HG02642 (cell line): ENCODE data around the gene FXN.
A peak's percentile ranks its signal among the peaks of the same experiment; 100 is the strongest.
"Not testable (repeated sequence)": the region's sequence is repeated elsewhere in the genome, so short reads cannot be mapped to it uniquely, and the experiment has no call there.

ENCODE experiments used
- ATAC-seq: cut with Tn5 transposase; IDR thresholded peaks from one replicate; pipeline ENCODE4 v1.9.1; 2021; ENCODE audit warnings: mild to moderate bottlenecking; ENCODE audit not compliant: unreplicated experiment, poor library complexity

FXN gene

DNA sequence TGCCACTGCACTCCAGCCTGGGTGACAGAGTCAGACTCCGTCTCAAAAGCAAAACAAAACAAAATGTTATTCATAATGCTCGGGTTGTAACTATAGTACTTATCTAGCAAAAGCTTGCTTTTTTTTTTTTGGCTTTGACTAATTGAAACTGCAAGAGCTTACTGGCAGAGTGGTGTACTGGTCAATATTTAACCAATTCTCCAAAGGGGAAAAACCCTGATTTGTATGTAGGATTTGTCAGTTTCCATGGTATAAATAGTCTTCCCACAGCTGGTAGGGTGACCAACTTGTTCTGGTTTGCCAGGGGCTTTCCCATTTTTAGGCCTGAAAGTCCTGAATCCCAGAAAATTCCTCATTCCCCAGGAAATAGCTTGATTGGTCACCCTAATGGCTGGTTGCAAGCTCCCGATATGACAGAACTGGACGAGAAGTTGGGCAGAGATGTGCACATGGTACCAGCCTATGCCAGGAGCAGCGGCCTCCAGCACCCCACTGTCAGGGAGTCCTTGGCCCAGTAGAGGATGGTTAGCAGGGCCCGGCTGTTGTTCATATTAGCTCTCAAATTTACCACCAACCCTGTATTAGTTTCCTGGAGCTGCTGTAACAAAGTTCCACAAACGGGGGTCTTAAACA lies 58.0 kb downstream of the FXN start:
- peak; percentile 62 for ATAC-seq

DNA sequence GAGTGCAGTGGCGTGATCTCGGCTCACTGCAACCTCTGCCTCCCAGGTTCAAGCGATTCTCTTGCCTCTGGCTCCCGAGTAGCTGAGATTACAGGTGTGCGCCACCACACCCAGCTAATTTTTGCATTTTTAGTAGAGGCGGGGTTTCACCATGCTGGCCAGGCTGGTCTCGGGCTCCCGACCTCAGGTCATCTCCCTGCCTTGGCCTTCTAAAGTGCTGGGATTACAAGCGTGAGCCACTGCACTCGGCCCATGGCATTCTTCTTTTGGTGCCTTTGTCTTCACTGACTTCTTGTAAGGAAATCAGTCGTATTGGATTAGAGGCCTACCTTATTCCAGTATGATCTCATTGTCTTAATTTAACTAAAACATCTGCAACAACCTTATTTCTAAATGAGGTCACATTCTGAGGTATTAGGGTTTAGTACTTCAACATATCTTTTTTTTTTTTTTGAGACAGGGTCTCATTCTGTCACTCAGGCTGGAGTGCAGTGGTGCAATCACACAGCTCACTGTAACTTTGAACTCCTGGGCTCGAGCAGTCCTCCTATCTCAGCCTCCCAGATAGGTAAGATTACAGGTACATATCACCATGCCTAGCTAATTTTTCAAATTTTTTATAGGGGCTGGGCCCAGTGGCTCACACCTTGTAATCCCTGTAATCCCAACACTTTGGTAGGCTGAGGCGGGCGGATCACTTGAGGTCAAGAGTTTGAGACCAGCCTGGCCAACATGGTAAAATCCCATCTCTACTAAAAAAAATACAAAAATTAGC lies 59.0 kb downstream of the FXN start:
- ATAC-seq = not testable (repeated sequence)

DNA sequence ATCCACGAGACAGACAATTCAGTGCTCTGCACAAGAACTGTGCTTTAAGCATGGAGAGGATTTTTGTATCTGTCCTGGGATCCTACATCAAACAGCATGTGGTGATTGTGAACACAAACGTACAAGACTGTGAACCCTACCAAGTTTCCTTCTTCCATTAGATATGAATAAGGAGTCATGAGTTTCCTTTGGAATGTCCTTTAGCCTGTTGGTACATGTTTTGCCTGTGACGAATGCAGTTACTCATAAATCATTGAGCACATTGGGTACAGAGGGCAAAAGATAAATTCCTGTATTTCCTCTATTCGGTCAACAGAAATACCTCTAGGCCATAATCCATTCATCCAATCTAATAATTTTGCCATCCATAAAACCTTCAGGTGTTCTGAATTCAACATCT lies 61.5 kb downstream of the FXN start:
- no peak for ATAC-seq

DNA sequence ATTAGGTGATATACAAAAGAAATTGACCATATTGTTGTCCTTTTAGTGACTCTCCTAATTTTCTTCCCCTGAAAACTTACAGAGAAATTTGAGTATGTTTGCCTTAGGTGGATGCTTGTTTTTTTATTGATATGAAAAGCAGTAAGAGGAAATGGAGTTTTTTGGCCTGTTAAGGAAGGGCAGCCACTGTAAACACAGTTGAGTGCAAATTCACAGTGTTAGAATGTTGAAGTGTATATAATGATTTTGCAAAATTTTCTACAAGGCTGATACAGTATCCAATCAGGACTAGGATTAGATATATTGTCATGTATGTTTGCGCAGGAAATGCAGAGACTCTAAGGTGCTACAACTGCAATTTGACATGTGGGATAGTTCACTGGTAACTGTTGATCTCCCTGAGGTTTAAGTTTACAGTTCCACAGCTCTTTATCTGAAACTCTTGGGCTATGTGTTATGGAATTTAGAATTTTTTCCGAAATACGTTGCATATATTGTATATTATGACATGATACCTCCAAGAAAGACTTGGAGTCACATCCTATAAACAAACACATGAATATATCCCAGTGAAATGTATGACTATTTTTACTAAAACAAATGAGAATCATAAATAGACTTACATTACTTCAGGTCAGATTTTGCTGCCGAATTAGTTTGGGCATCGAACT lies 62.5 kb downstream of the FXN start:
- ATAC-seq = no peak

DNA sequence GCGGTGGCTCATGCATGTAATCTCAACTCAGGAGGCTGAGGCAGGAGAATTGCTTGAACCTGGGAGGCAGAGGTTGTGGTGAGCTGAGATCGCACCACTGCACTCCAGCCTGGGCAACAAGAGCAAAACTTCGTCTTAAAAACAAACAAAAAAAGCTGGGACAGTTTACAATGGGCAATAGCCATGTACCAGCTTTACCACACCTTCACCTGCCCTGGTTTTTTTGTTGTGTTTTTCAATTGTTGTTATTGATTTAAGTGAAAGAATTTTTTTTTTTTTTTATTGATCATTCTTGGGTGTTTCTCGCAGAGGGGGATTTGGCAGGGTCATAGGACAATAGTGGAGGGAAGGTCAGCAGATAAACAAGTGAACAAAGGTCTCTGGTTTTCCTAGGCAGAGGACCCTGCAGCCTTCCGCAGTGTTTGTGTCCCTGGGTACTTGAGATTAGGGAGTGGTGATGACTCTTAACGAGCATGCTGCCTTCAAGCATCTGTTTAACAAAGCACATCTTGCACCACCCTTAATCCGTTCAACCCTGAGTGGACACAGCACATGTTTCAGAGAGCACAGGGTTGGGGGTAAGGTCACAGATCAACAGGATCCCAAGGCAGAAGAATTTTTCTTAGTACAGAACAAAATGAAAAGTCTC lies 67.9 kb downstream of the FXN start:
- not testable (repeated sequence) for ATAC-seq

DNA sequence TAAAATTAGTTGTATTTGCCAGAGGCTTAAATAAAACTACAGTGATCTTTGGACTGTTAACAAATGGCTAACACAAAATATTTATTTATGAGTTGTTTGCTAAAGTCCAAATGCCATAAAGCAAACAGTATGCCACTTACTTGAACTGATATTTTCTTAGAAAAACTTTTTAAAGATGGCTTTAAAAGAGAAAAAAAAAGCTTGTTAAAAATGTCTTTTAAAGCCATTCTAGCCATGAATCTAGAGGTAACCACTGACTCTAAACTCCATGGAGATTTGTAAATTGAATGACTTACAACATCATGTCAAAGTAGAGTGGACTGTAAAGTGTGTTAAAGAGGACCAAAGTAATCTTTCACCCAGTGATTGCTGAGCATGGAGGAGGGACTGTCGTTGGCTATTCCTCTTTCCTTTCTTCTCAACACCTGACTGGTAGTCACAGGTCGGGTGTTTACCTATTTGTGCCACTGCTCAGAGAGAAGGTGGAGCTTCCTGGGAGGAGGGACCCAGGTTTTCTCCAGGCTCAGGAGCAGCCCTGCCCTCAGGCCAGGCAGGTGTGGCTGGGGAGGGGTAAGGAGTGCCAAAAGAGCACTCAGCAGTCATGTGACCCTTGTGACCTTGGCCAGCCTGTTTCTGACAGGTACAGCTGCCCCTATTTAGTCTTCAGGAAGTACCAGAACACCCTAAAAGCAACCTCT lies 69.4 kb downstream of the FXN start:
- ATAC-seq = no peak

DNA sequence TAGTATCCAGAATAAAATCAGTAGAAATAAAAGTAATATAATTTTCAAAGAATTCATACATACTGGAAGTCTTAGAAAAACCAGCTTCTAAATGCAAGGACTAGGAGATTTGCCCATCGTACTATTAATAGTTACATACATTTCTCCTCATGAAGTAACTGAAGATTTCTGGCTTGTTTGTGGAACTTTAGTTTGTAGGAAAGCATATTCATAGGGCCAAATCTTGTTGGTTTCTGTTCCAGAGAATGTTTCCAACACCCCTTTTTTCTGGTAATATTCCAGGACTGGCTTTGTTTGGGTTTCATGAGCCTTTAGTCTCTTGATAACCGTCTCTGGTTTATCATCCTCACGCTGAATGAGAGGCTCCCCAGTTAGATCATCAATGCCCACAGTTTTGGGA lies 72.2 kb downstream of the FXN start:
- no peak for ATAC-seq

DNA sequence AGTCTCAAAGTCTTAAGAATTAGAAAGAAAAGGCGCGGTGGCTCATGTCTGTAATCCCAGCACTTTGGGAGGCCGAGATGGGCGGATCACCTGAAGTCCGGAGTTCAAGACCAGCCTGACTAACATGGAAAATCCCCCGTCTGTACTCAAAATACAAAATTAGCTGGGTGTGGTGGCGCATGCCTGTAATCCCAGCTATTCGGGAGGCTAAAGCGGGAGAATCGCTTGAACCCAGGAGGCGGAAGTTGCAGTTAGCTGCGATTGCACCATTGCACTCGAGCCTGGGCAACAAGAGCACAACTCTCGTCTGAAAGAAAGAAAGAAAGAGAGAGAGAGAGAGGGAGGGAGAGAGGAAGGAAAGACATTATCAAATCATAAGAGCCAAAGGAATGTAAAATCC lies 73.2 kb downstream of the FXN start:
- ATAC-seq = not testable (repeated sequence)

DNA sequence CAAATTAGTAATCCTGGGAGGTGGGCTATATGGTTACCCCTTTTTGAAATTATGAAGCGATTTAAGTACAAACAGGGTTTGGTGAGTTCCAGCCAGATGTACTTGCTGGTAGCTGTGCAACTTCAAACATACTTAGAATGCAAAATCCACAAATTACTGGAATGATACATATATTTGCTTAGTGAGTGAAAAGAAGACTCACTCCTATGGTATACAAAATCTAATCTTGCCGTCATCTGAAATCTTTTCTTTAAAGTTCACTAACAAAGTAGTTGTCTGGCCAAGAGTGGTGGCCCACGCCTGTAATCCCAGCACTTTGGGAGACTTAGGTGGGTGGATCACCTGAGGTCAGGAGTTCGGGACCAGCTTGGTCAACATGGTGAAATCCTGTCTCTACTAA lies 73.6 kb downstream of the FXN start:
- ATAC-seq = no peak

DNA sequence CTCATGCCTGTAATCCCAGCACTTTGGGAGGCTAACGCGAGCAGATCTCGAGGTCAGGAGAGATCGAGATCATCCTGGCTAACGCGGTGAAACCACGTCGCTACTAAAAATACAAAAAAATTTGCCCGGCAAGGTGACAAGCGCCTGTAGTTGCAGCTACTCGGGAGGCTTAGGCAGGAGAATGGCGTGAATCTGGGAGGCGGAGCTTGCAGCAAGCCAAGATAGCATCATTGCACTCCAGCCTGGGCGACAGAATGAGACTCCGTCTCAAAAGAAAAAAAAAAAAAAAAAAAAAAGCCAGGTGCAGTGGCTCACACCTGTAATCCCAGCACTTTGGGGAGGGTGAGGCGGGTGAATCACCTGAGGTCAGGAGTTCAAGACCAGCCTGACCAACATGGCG lies 77.1 kb downstream of the FXN start:
- not testable (repeated sequence) for ATAC-seq

DNA sequence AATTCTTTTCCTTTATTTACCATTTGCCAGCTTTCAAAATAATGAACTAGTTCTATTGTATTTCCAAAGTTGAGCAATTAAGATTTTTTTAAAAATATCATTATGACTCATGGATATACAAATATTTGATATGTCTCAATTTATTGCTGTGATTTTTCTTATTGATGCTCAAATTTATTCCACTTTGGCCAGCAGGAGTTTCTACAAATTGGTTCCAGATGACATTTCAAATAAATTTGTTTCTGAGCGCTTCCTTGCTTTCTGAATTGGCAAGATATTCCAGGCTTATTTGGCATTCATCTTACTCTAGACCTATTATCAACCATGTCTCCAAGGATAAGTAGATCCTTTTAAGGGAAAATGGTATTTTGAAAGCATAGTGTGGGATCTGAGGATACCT lies 80.1 kb downstream of the FXN start:
- no peak for ATAC-seq

DNA sequence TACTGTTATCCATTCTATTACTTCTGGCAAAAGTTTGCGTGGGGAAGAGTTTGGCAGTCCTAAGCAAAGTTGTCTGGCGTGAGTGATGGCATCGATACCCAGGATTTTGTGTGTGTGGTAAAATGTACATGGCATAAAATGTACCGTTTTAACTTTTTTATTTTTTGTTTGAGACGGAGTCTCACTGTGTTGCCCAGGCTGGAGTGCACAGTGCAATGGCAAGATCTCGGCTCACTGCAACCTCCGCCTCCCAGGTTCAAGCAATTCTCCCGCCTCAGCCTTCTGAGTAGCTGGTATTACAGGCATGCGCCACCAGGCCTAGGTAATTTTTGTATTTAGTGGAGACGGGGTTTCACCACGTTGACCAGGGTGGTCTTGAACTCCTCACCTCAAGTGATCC lies 83.1 kb downstream of the FXN start:
- ATAC-seq = no peak

DNA sequence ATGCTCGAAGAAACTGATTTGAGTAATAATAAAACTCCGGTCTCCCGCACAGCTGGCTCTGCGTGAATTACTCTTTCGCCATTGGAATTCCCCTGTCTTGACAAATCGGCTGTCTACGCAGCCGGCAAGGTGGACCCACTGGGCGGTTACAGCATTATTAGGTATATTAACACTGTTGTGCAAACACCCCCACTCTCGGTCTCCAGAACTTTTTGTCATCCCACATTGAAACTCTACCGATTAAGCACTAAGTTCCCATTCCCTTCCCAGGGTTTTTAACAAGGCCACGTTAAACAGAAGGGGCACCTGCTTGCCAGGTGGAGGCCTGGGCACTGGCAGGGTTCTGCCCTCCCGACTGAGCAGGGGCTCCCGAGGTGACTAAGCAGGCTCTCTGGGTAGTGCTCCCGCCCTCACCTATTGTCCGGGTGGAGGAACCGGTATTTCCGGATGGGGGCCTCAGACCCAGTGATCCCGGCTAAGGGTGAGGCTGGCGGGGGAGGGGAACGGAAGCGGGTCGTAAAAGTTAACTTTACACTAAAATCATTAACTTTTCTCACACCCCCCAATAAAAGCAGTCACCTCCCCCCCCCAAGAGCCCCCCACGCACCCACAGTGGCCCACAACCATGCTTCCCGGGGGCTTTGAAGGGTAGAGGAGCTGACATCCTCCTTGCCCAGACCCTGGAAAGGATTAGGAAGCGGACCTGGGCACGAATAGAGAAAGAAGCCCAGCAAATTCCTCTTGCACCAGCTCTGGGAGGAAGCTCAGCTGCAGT lies 85.0 kb downstream of the FXN start:
- ATAC-seq = no peak

DNA sequence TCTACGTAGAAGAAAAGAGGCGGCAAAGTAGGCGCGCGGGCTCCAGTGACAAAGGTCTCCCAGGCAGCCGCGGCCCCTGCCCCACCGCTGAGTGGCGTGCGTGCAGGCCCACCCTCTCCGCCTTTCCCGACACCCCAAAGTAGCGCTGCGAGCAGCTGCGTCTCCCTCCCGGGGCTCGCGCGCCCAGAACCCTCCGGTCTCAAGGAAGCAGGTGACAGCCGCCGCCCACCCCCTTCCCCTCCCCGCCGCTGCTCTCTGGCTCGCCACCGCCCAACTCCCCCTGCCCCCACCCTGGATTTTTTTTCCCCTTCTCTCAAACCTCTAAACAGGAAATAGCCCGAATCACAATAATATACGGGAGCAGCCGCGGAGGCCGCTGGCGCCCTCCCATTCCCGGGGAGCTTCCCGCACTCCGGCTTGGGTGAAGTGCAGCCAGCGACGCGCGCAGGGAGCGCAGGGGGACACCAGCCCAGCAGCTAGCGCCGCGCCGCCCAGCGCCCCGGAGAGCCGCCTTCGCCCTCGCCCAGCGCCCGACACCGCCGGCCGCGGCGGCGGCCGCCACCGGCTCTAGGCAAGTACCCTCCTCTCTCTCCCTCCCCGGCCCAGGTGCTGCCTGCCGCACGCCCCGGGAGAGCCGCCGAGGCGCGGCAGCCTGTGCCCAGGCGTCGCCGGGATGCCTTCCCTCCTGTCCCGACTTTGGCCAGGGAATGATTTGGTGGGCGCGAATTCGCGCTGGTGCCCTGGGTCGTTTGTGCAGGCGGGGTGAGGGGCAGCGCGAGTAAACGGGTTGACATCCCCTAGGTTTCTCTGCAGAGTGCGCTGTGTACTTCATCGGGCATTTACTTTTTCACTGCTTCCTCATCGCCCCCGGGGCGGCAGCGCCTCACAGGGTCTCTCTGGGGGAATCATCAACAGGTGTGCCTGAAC lies 85.9 kb downstream of the FXN start:
- ATAC-seq = peak; percentile 63

DNA sequence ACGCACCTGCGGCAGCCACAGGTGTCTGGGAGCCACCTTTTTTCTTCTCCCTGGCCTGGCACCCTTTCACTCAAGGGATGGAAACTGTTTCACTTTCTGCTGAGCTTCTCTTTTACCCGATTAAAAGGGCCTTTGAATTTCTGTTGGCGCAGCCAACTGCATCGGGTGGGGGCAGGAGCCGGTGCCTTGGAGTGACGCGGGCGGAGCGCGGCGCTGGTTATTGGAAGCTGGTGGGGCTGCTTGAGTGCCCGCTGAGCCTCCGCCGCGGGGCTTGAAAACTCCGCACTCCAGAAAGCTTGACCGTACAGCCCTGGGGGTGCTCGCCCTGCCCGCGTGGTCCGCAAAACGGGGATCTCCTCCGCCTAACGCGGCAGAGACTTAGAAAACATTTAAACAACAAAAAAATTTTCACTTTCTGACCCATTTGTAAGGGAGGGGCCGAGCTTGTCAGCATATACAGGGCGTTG lies 86.6 kb downstream of the FXN start:
- peak; percentile 52 for ATAC-seq

DNA sequence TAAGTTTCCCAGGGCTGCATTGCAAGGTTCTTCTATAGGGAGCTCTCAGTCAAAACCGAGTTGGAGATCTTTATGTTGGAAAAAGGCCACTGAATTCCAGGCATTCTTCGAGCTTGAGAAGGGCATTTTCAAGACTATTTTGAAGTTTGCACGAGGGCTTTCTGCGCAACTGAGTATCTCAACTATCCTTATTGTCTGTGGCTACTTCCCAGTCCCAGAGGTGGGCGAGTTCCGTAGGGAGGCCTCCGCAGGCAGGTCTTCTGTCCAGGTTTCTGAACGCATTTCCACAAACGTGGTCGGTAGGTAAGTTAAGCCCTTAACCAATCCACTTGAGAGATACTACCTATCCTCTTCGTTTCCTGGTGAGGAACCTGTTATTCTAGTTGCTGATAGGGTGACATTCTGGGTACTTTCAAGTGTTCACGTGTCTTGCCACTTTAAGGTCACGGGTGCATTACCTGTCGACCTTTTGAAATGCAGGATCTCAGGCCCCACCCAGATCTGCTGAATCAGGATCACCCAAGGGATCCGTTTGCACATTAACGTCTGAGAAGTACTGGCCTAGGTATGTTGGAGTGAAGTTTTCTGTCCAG lies 87.1 kb downstream of the FXN start:
- no peak for ATAC-seq

DNA sequence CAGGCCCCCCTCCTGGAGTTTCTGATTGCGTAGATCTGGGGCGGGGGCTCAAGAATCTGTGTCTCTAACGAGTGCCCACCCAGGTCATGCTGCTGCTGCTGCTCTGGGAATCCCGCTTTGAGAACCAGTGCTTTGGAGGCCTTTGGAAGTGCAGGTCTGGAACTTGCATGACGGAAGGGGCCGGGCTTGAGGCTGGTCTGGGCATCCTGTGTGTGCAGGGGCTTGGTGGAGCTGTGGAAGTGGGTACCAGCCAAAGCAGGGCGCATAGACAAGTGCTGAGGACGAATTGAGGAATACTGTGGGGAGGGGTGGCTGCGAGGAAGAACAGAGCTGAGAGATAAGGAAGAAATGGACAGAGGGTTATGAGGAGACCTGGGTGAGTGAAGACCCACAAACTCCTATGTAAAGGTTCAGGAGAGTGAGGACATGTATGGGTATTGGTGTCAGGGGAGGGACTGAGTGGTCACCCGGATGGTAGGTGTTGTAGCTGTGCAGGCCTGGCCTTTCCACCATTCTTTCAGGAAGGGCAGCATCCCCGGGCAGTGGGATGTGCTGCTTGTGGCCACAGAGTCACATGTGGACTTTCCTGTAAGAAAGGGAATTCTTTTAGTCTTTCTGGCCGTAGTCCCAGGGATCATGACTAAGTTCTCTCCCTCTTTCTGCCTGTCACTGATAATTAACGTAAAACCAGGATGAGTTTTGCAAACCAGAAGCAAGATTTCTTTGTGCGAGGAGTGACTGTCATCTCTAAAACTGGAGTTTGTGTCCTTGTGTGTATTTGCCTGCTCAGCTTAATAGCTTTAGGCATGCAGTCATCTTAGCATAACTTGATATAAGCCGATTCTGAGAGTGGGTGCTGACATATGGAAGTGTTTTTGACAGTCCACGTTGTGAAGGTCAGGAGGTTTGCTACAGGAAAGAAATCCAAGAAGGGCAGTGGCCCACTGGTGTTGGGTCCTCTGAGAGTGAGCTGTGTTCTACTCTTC lies 95.2 kb downstream of the FXN start:
- ATAC-seq = no peak
